MCF 10A (cell line): ENCODE data around the gene PPBP. TPM values are rescaled to one million over a fixed set of nuclear protein-coding genes. Genes with fewer than 3 reads are reported as not detected.

Experiments used
- Bru-seq: library from RNA; stranded (reverse); fragments of 400-500 nt; gene quantifications from one replicate; lab custom pipeline; 2021; lab: Mats Ljungman, UMichigan
- BruChase-seq, 2 experiments: library from RNA; stranded (reverse); fragments of 400-500 nt; gene quantifications; one replicate each; lab custom pipeline; 2021; lab: Mats Ljungman, UMichigan
- BruUV-seq: library from RNA; stranded (reverse); fragments of 400-500 nt; replicated peaks from 2 replicates; lab custom pipeline; 2021; lab: Mats Ljungman, UMichigan
- CTCF ChIA-PET: fragments of 300-600 bp; sonication (Branson Sonifier 250); formaldehyde crosslinking; extraction: SDS; loops from one replicate; lab custom pipeline; 2021; ENCODE audit warnings: antibody characterized with exemption, inconsistent platforms; lab: Yijun Ruan, JAX
- POLR2A ChIA-PET: fragments of 300-600, 350-650 bp; sonication (Branson Sonifier 250); formaldehyde crosslinking; extraction: SDS; loops from one replicate; lab custom pipeline; 2020; ENCODE audit warnings: antibody characterized with exemption, inconsistent platforms; lab: Yijun Ruan, JAX
- DNase-seq: peaks from one replicate; pipeline ENCODE4 v3.0.0-alpha.2; 2018; ENCODE audit not compliant: unreplicated experiment
- H3K27ac Mint-ChIP-seq: one replicate; pipeline ENCODE4 v1.8.0; 2022; ENCODE audit warnings: mild to moderate bottlenecking, low read depth, mixed read lengths; ENCODE audit not compliant: unreplicated experiment
- H3K27me3 Mint-ChIP-seq: one replicate; pipeline ENCODE4 v1.8.0; 2022; ENCODE audit warnings: mixed read lengths; ENCODE audit not compliant: insufficient read depth, unreplicated experiment
- H3K36me3 Mint-ChIP-seq: one replicate; pipeline ENCODE4 v1.8.0; 2022; ENCODE audit warnings: mild to moderate bottlenecking, moderate library complexity, mixed read lengths; ENCODE audit not compliant: insufficient read depth, unreplicated experiment
- H3K4me1 Mint-ChIP-seq: one replicate; pipeline ENCODE4 v1.8.0; 2022; ENCODE audit warnings: mixed read lengths; ENCODE audit not compliant: insufficient read depth, unreplicated experiment
- H3K4me3 Mint-ChIP-seq: one replicate; pipeline ENCODE4 v1.8.0; 2022; ENCODE audit warnings: mild to moderate bottlenecking, moderate library complexity, mixed read lengths; ENCODE audit not compliant: unreplicated experiment
- H3K9me3 Mint-ChIP-seq: one replicate; pipeline ENCODE4 v1.8.0; 2022; ENCODE audit warnings: mixed read lengths; ENCODE audit not compliant: unreplicated experiment
- intact Hi-C: fragments of 100-400 bp; cut with micrococcal nuclease; formaldehyde crosslinking; loops from 2 replicates; pipeline ENCODE4 v1.14.1; 2022
- long read RNA-seq: library from polyadenylated mRNA; stranded (forward); transcript quantifications from one replicate; pipeline ENCODE4 v2.0.0, GENCODE V29; 2022
- total RNA-seq: library from RNA; stranded (reverse); gene quantifications from 2 replicates; pipeline ENCODE4 v1.2.3, GENCODE V29; 2022
- TF ChIP-seq, protein P1 (sequence below): fragments of 200-600 bp; IDR thresholded peaks from one replicate; pipeline ENCODE4 v1.8.0; 2022; ENCODE audit warnings: antibody characterized with exemption, mild to moderate bottlenecking; ENCODE audit not compliant: unreplicated experiment

PPBP gene, protein sequence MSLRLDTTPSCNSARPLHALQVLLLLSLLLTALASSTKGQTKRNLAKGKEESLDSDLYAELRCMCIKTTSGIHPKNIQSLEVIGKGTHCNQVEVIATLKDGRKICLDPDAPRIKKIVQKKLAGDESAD
- total RNA-seq (not detected in 2 replicates), Bru-seq, nascent RNA (not detected), BruChase-seq, experiment 1, labeled RNA remaining after a 6-hour chase (not detected), BruChase-seq, experiment 2, labeled RNA remaining after a 2-hour chase (not detected)
- long read RNA-seq = 0 reads

DNA sequence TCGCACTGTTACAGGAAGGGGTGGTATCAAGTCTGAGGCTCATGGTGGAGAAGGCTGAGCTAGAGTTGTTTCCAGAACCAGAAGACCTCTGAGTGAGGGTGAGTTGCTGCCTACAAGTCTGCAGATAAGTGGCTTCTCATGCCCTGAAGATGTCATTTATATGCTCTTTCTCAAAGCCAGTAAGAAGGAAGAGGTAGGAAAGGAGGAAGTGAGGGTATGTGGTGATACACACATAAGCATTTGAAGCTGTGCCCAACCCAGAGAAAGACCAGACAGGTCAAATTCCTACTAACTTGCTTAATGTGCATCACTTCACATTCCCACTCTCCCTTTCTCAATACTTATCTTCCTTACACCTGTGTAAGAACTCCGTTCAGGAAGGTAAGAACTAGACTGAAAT, at the start of gene PPBP:
Gene PPBP (minus strand): TSS at position 130 of the 400 bp plus-strand sequence. CDS start 87 bp downstream, at position 43.
- H3K4me1 Mint-ChIP-seq = no peaks in the 10 kb centered on the region
- H3K27me3 Mint-ChIP-seq = no peaks in the 10 kb centered on the region
- no peak within 1 kb of the TSS for H3K27ac Mint-ChIP-seq
- POLR2A ChIA-PET = no interaction called here
- intact Hi-C loops = no loop called here
- TF ChIP-seq, protein P1, sequence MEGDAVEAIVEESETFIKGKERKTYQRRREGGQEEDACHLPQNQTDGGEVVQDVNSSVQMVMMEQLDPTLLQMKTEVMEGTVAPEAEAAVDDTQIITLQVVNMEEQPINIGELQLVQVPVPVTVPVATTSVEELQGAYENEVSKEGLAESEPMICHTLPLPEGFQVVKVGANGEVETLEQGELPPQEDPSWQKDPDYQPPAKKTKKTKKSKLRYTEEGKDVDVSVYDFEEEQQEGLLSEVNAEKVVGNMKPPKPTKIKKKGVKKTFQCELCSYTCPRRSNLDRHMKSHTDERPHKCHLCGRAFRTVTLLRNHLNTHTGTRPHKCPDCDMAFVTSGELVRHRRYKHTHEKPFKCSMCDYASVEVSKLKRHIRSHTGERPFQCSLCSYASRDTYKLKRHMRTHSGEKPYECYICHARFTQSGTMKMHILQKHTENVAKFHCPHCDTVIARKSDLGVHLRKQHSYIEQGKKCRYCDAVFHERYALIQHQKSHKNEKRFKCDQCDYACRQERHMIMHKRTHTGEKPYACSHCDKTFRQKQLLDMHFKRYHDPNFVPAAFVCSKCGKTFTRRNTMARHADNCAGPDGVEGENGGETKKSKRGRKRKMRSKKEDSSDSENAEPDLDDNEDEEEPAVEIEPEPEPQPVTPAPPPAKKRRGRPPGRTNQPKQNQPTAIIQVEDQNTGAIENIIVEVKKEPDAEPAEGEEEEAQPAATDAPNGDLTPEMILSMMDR = no peak
- BruUV-seq = no TSS peak
- no peaks in the 10 kb centered on the region for H3K36me3 Mint-ChIP-seq
- no peak within 1 kb of the TSS for H3K4me3 Mint-ChIP-seq
- no peaks in the 10 kb centered on the region for H3K9me3 Mint-ChIP-seq
- CTCF ChIA-PET = no interaction called here
- no peak for DNase-seq

DNA sequence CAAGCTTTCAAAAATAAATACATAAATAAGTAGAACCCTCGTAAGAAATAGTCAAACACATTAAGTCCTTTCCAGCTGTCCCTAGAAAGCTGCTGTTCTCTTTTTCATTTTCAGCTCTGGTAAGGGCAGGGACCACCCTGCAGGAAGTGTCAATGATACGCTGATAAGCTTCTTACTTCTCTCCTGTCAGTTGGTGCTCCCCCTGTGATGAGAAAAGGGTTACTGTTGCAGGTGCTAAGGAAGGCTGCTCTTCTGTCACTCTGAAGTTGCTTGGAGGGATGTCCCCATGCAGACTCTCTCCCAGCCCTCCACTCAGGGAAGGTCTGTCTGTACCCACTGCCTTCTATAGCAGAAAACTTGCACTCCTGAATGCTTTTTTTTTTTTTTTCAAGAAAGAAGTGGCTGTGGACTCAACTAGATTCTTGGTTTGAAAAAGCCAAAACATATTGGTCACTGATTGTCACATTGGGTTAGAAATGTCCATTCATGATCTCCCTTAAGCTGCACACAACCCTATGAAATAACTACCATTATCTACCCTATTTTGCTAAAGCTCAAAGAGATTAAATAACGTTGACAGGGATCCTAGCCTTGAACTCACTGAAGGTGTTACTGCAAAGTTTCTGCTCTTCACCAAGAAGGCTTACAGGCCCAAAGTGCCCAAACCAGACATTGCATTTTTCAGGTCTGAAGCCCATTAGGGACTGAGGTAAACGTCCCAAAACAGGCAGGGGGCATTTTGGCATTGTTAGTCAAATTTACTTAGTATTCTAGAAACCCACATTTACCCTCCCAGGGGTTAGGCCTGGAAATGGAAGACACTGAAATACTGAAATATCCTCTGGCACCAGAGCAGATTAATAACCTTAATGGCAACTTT, 49.3 kb upstream of the PPBP start:
- no TSS peak for BruUV-seq
- ChIA-PET CTCF (interaction anchor here (0.6 to 3.5 kb wide), 22 partner anchors 8 to 765 kb away, joined by 3 to 38 read pairs (median 4); partner anchors contain the start of genes CXCL1 and CXCL2), POLR2A (interaction anchor here (0.6 to 2.5 kb wide), 16 partner anchors 9 to 383 kb away, joined by 3 to 28 read pairs (median 3); partner anchors contain the start of genes CXCL1 and CXCL2)
- intact Hi-C loops = loop anchor here (2.0 to 5.0 kb wide), 5 partner anchors 80 to 375 kb away; partner anchors contain the start of genes CXCL1 and MTHFD2L
- peak overlapping the region; percentile 86 for H3K4me3 Mint-ChIP-seq
- peaks cover 45% of the 10 kb centered on the region for H3K4me1 Mint-ChIP-seq
- H3K27ac Mint-ChIP-seq = peak overlapping the region; percentile 81
- H3K27me3 Mint-ChIP-seq = no peaks in the 10 kb centered on the region
- no peaks in the 10 kb centered on the region for H3K9me3 Mint-ChIP-seq
- no peaks in the 10 kb centered on the region for H3K36me3 Mint-ChIP-seq
- DNase-seq = no peak
- TF ChIP-seq, protein P1 = no peak

DNA sequence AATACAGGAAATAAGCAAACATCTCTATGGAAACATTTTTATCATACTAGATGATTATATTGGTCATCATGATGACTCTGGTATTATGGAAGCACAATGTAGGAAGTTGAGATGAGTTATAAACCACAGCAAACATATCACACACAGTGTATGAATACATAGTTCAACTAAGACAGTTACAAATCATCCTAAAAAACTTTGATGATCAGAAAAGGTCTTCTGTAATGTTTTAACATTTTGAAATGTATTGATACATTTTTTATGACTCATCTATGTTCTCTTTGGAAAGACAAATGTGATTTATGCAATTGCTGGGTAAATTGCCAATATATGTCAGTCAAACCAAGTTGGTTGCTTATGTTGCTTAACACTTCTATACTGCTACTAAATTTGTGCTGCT, 45.7 kb upstream of the PPBP start:
- H3K36me3 Mint-ChIP-seq = no peaks in the 10 kb centered on the region
- intact Hi-C loops = no loop called here
- POLR2A ChIA-PET = interaction anchor here (0.7 to 1.5 kb wide), 2 partner anchors 75 to 632 kb away, joined by 3 to 5 read pairs; no protein-coding TSS in a partner anchor

More for the DNA sequence above, 45.7 kb upstream of the PPBP start:
- BruUV-seq = no TSS peak
- CTCF ChIA-PET = no interaction called here
- TF ChIP-seq, protein P1 = no peak
- H3K27me3 Mint-ChIP-seq = no peaks in the 10 kb centered on the region
- peaks cover 37% of the 10 kb centered on the region for H3K4me1 Mint-ChIP-seq
- no peaks in the 10 kb centered on the region for H3K9me3 Mint-ChIP-seq
- peak overlapping the region; percentile 5 for H3K4me3 Mint-ChIP-seq
- peak overlapping the region; percentile 28 for H3K27ac Mint-ChIP-seq
- DNase-seq = peak; percentile 58
